ENCODE results near the gene PIF1.

The PIF1 gene, protein sequence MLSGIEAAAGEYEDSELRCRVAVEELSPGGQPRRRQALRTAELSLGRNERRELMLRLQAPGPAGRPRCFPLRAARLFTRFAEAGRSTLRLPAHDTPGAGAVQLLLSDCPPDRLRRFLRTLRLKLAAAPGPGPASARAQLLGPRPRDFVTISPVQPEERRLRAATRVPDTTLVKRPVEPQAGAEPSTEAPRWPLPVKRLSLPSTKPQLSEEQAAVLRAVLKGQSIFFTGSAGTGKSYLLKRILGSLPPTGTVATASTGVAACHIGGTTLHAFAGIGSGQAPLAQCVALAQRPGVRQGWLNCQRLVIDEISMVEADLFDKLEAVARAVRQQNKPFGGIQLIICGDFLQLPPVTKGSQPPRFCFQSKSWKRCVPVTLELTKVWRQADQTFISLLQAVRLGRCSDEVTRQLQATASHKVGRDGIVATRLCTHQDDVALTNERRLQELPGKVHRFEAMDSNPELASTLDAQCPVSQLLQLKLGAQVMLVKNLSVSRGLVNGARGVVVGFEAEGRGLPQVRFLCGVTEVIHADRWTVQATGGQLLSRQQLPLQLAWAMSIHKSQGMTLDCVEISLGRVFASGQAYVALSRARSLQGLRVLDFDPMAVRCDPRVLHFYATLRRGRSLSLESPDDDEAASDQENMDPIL

DNA sequence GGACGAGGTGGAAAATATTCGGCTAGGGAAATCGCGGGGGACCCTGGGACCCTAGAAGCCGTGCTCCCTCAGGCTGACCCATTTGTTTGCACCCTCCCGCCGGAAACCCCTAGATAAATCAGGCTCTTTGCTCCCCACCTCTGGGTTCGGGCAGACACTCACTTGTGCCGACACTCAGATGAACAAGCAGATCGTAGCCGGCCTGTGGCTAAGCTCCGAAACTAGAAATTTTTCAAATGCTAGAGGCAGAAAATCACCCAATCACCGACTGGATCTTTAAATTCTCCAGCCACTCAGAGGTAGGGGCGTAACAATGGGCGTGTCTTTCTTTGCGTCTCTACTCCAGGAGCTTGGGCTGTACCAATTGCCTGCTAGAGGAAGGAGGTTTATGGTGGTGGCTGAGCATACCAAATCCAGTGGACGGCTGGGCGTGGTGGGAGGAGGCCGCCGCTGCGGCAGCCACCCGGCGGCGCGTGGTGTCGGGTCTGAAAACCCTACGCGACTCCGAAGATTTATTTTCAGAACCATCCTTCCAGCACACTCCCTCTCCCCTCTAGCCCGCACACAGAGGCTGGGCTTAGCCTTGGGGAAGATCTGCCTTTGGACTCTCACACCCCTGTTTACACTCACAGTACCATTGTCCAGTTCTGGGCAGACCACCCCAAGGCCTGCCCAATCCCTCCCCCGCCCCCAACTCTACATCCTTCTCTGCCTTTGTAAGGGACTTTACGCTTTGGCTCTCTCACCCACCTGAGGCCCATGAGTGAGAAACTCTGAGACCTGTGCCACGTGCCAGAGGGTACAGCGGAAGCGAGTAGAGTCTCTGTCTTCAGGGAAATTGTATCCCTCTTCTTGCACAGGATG, at the start of gene PIF1:
Gene PIF1, minus strand, starts transcription at position 217 of the 864 bp plus-strand sequence. CDS start 1,312 bp downstream, outside the sequence.
- peak within 1 kb of the TSS; percentile 55 to 69 for H3K4me3 ChIP-seq (replicated peaks in 1 of 2; ENCODE audit: low read depth in 2 of 2, low read length in 2 of 2)
- TF ChIP-seq, protein P1, sequence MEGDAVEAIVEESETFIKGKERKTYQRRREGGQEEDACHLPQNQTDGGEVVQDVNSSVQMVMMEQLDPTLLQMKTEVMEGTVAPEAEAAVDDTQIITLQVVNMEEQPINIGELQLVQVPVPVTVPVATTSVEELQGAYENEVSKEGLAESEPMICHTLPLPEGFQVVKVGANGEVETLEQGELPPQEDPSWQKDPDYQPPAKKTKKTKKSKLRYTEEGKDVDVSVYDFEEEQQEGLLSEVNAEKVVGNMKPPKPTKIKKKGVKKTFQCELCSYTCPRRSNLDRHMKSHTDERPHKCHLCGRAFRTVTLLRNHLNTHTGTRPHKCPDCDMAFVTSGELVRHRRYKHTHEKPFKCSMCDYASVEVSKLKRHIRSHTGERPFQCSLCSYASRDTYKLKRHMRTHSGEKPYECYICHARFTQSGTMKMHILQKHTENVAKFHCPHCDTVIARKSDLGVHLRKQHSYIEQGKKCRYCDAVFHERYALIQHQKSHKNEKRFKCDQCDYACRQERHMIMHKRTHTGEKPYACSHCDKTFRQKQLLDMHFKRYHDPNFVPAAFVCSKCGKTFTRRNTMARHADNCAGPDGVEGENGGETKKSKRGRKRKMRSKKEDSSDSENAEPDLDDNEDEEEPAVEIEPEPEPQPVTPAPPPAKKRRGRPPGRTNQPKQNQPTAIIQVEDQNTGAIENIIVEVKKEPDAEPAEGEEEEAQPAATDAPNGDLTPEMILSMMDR (IDR thresholded peaks at IDR 0.05; ENCODE audit: low read depth, low read length): no peak
- DNase-seq (ENCODE audit: low read depth in 2 of 2): peak; percentile 99

DNA sequence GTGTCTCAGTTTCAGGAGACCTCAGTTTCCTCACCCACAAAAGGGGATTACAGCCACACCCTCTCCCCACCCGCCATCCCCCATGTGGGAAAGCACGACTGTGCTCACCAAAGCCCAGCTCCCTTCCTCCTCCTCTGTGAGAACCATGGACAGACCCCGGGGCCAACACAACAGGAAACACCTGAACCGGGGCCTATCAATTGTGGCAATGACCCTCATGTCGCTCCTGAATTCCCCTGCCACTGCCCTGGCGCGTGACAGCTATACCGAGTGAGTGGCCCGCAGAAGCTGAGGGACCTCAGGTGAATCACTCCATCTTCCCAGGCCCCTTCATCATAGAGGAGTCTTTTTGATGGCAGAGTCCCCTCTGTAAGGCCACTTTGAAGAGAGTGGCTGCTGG, 44.9 kb upstream of the PIF1 start:
- no peak for DNase-seq (ENCODE audit: low read depth in 2 of 2)
- no peak overlapping the region for H3K4me3 ChIP-seq (replicated peaks in 1 of 2; ENCODE audit: low read depth in 2 of 2, low read length in 2 of 2)
- TF ChIP-seq, protein P1 (IDR thresholded peaks at IDR 0.05; ENCODE audit: low read depth, low read length): no peak

DNA sequence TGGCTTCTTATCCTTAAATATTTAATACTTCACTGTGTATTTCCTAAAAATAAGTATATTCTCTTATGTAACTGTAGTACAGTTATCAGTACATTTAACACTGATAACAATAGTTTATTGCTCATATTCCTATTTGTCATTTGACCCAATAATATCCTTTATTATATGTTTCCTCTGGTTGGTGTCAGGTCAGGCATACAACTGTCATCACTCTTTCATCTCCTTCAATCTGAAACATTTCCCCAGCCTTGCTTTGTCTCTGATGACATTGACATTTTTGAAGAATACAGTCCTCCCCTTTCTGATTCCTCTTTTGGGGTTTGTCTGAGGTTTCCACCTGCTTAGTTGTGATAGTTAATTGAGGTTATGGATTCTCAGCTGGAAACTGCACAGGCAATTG, 44.1 kb upstream of the PIF1 start:
- TF ChIP-seq, protein P1 (IDR thresholded peaks at IDR 0.05; ENCODE audit: low read depth, low read length): no peak

DNA sequence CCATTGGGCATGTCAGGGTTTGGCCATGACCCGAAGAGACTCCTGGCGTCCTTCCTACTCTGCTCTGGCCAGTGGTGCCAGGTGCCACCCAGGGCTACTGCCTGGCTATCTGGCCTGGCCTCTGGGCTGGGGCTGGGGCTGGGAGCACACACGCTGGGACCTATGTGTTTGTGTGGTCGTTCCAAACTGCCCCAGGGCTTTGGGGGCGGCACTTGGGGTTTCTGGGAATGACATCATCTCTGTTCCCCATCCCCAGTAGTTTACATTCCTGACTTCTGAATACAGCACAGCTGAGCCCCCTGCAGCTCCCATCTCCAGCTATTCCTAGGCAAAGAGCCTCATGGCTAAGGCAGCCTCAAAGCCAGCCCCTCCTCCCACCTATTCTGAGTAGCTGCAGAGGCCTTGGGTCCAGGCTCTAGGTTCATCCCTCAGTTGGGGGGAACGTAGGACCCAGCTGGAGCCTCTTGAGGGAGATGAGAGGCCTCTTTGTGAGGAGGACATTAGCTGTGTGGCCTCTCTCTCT, 40.6 kb upstream of the PIF1 start:
- TF ChIP-seq, protein P1 (IDR thresholded peaks at IDR 0.05; ENCODE audit: low read depth, low read length): no peak
- H3K4me3 ChIP-seq (replicated peaks in 1 of 2; ENCODE audit: low read depth in 2 of 2, low read length in 2 of 2): no peak overlapping the region
- peak; percentile 39 to 43 for DNase-seq (ENCODE audit: low read depth in 2 of 2)

More for the DNA sequence above, 44.1 kb upstream of the PIF1 start:
- H3K4me3 ChIP-seq (replicated peaks in 1 of 2; ENCODE audit: low read depth in 2 of 2, low read length in 2 of 2): no peak overlapping the region
- no peak for DNase-seq (ENCODE audit: low read depth in 2 of 2)

DNA sequence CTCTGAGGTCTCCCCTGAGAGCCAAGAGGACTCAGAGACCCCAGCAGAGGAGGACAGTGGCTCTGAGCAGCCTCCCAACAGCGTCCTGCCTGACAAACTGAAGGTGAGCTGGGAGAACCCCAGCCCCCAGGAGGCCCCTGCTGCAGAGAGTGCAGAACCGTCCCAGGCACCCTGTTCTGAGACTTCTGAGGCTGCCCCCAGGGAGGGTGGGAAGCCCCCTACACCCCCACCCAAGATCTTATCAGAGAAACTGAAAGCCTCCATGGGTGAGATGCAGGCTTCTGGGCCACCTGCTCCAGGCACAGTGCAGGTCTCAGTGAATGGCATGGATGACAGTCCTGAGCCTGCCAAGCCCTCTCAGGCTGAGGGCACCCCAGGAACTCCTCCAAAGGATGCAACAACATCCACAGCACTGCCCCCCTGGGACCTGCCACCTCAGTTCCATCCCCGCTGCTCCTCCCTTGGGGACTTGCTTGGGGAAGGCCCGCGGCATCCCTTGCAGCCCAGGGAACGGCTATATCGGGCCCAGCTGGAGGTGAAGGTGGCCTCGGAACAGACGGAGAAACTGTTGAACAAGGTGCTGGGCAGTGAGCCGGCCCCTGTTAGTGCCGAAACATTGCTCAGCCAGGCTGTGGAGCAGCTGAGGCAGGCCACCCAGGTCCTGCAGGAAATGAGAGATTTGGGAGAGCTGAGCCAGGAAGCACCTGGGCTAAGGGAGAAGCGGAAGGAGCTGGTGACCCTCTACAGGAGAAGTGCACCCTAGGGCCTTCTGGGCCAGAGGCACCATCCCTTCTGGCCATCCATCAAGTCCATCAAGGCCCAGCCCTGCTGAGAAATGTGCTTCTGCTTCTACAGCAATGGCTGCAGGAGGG, 39.9 kb upstream of the PIF1 start:
- TF ChIP-seq, protein P1 (IDR thresholded peaks at IDR 0.05; ENCODE audit: low read depth, low read length): no peak
- DNase-seq (ENCODE audit: low read depth in 2 of 2): no peak
- no peak overlapping the region for H3K4me3 ChIP-seq (replicated peaks in 1 of 2; ENCODE audit: low read depth in 2 of 2, low read length in 2 of 2)
